Measurements from ENCODE around the gene BACH2.

Gene BACH2

DNA sequence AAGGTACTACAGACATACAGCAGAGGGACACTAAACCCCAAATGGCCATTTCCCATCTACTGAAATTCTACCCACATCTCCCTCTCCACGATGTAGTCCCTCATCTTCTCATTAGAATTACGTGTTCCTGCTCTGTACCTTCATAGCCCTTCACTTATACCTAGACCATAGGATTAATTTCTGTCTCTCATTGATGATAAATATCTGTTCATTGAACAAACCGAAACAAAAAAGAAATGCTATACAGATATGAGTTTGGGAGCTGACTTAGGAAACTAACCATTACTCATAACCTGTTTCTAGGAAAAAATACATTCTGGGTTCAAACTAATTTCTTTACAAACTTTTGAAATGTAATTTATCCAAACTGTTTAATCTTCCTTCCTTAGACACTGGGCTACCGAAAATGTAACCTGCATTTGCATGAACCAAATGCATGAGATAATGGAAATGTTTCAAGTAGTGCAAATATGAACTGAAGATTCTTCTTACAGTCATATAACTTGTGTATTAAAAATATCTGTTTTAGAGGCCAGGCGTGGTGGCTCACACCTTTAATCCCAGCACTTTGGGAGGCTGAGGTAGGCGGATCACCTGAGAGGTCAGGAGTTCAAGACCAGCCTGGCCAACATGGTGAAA, 317.0 kb downstream of the BACH2 start:
- DNase-seq (ENCODE audit: low read depth): no peak
- TF ChIP-seq, protein P1, sequence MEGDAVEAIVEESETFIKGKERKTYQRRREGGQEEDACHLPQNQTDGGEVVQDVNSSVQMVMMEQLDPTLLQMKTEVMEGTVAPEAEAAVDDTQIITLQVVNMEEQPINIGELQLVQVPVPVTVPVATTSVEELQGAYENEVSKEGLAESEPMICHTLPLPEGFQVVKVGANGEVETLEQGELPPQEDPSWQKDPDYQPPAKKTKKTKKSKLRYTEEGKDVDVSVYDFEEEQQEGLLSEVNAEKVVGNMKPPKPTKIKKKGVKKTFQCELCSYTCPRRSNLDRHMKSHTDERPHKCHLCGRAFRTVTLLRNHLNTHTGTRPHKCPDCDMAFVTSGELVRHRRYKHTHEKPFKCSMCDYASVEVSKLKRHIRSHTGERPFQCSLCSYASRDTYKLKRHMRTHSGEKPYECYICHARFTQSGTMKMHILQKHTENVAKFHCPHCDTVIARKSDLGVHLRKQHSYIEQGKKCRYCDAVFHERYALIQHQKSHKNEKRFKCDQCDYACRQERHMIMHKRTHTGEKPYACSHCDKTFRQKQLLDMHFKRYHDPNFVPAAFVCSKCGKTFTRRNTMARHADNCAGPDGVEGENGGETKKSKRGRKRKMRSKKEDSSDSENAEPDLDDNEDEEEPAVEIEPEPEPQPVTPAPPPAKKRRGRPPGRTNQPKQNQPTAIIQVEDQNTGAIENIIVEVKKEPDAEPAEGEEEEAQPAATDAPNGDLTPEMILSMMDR (conservative IDR thresholded peaks at IDR 0.05; ENCODE audit: low read depth, low read length): no peak
- H3K4me3 ChIP-seq (ENCODE audit: low read depth, low read length): no peak overlapping the region

DNA sequence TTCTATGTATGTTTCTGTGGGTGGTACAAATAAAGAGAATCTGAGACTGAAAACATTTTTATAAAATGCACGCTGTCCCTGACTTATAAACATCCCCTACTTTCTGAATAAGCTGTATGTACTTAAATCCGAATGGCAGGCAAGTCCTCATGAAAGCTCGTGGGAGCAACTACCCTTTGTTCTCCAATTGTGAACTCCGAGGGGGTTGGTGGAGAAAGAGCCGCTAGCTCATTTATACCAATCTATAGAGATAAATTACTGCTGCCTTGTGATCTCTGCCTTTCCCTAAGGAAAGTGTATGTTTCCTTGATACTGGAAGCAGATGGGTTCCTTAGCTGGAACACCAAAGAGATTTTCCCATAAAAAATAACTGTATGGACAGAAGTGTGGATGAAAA, 317.9 kb downstream of the BACH2 start:
- no peak for DNase-seq (ENCODE audit: low read depth)
- TF ChIP-seq, protein P1 (conservative IDR thresholded peaks at IDR 0.05; ENCODE audit: low read depth, low read length): no peak

DNA sequence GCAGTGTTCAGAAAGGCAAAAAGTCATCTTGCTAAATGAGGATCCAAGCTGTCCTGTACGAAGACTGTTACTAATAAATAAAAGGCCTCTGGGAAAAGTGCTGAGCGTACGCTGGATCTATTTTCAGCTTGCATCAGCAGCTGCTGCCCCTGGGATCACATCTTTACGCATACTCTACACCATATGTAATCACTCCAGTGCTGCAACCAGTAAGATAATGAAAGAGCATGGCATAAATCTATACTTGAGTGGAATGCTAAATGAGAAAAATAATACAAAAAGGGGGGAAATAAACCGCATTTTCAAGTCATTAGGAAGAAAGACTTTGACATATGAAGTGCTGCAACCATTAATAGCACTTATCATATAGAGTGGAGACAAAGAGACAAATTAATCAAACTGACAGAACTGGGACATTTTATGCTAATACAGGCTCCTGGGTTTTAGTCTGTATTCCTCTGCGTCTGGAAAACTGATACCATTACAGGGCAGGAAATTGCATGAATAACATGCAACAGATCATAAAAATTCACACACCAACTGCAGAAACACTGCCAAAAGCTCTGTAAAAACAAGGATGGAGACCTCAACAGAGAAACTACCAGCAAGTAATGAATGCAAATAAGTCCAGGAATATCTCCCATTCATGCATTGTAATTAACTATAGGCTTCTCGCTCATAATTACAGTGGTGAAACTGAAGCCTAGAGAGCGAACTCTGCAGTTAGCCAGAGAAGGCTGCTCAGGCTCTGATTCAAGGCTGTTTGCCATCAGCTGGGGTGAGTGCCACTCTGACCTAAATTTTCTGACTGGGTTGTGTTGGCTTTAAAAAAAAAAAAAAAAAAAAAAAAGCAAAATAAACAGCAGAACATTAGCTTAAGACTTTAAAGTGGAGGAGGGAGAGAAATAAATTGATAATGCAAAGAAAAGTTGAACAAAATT, 318.6 kb downstream of the BACH2 start:
- DNase-seq (ENCODE audit: low read depth): peak; percentile 63
- H3K4me3 ChIP-seq (ENCODE audit: low read depth, low read length): no peak overlapping the region
- TF ChIP-seq, protein P1 (conservative IDR thresholded peaks at IDR 0.05; ENCODE audit: low read depth, low read length): no peak

More for the DNA sequence above, 317.9 kb downstream of the BACH2 start:
- H3K4me3 ChIP-seq (ENCODE audit: low read depth, low read length): no peak overlapping the region

DNA sequence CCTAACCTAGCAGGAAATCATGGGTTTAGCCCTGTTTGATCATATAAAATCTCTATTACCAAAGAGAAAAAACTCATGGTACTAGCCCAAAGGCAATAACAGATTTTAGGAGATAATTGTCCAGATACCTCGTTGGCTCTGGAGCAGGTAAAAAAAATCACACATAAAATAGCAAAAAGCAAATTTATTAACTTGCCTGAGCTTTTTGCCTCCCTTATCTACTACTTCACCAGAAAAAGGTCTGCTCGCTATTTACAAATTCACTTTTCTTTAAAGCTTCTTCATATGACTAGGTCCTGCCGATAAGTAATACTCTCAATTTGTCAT, 320.0 kb downstream of the BACH2 start:
- TF ChIP-seq, protein P1 (conservative IDR thresholded peaks at IDR 0.05; ENCODE audit: low read depth, low read length): no peak
- no peak for DNase-seq (ENCODE audit: low read depth)
- no peak overlapping the region for H3K4me3 ChIP-seq (ENCODE audit: low read depth, low read length)

DNA sequence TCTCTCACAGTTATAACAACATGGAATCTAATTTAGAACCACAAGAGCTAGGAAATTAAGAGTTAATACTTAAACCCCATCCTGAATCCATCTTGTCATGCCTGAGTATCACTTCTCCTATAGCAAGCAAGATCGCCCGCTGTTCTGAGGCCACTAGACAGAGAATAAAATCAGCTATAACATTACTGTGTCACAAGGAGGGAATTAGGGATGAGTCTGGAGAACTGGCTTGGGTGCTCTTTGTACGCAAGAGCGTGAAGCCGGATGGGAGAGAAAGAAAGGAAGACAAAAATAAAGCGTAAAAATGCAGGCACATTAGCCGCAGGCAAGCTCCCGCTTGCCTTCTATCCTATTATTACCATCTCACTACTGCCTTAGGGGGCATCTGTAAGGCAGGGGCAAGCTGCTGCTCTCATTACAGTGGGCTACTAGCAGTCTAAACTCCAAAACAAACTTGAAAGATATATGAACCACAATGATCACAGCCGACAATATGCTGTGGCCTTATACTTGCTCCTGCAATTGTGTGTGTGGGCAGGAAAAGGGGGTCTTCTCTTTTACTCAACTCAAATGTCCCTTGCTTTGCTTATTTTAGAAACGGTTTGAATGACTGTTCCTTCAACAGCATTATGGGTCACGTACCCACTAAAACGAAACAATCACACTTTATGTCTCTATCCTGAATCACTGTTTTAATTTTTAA, 320.5 kb downstream of the BACH2 start:
- no peak overlapping the region for H3K4me3 ChIP-seq (ENCODE audit: low read depth, low read length)
- TF ChIP-seq, protein P1 (conservative IDR thresholded peaks at IDR 0.05; ENCODE audit: low read depth, low read length): no peak
- no peak for DNase-seq (ENCODE audit: low read depth)

DNA sequence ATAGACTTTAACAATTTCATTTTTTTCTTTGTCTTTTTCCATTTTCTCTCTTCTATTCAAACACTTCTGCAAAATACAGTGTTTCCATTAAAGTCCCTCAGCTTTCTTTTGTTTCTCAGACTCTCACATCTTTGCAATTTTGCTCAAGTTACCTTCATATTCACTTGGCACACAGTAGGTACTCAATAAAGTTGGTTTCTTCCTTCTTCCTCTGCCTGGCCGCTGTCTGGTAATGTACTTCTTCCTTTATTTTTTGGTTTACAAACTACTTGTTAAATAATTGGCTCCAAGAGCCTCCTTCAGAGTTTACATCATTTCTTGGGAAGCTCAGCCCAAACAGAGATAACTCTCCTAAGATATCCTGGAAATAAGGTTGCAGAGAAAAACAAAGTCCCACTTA, 321.3 kb downstream of the BACH2 start:
- no peak for DNase-seq (ENCODE audit: low read depth)
- TF ChIP-seq, protein P1 (conservative IDR thresholded peaks at IDR 0.05; ENCODE audit: low read depth, low read length): no peak
- no peak overlapping the region for H3K4me3 ChIP-seq (ENCODE audit: low read depth, low read length)
